Left forelimb (tissue), 1 donor: ENCODE results near the gene DNMBP.
"Not testable (repeated sequence)": the region's sequence is repeated elsewhere in the genome, so short reads cannot be mapped to it uniquely, and the experiment has no call there.

Experiments used
- DNase-seq: peaks from one replicate; pipeline ENCODE4 v3.0.0-alpha.2; 2018; ENCODE audit warnings: low spot score

DNMBP gene

DNA sequence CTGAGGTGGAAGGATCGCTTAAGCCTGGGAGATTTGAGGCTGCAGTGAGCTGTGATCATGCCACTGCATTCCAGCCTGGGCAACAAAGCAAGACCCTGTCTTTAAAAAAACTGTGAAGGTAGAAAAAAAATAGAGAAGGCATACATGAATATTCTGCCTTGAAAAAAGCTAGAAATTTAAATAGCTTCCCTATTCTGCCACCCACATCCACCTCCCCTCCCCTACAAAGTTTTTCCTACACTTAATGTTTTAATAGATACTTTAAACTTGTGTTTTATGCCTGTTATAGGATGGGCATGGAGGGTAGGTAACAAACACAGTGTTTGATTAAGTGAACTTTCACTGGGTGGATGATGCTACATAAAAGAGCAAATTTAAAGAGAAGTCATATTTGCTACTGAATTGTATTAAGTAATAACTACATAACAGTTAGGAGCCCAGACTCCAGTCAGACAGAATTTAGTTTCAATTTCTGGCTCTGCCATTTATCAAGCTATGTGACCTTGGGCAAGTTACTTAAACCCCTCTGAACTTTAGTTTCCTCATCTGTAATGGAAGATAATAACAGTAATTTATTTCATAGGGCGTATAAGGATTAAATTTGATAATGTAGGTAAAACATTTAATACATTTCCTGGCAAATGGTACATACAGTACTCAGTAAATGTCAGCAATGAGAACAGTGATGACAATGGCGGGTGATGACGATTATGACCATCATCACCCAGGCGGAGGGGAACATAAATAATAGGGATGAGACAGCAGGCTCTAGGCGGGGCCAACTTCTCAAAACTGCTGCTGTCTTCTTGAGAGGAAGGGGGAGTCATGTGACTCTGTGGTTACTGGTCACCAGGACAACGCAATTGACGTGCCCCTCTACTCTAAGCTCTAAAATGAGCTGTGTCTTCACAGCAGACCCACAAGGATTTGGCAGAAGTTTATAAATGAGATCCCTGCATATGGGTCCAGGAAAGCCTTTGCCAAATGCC lies 15.8 kb downstream of the DNMBP start:
- peak; percentile 67 for DNase-seq

GRCh38 chr10:99985637-99986036 lies 24.1 kb downstream of the DNMBP start:
- not testable (repeated sequence) for DNase-seq

- DNase-seq: no peak
Measured at GRCh38 chr10:99984211-99985034, 25.3 kb downstream of the DNMBP start.

DNA sequence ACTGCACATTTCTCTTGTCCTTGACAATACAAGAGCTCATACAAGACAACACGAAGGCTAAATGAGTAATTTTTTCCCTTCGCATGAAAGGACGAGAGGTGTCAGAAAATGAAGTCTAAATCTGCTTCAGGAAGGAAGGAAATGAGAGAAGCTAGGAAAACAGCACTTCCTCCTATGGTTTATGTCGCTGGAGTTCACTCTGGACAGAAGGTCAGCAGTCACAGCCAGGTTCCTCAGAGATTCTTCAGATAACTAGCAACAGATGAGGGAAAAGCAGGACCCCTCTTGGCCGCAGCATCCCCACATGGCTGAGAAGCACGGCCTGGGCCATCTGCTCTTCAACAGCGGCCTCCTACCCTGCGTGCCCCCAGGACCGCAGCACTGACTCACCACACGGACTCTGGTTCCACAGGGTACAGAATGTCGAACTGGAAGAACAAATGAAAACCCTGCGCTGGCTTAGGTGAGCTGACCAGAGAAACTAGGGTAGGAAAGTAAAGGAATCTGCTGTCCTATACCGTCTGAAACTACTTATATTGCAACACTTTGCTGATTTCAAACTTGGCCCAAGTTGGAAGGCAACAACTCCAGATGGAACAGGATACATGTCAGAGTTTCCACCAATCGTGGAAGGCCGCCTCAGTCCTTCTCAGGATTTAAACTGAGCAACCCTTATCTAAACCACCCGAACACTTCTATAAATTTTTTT lies 26.3 kb downstream of the DNMBP start:
- DNase-seq: peak; percentile 76

DNA sequence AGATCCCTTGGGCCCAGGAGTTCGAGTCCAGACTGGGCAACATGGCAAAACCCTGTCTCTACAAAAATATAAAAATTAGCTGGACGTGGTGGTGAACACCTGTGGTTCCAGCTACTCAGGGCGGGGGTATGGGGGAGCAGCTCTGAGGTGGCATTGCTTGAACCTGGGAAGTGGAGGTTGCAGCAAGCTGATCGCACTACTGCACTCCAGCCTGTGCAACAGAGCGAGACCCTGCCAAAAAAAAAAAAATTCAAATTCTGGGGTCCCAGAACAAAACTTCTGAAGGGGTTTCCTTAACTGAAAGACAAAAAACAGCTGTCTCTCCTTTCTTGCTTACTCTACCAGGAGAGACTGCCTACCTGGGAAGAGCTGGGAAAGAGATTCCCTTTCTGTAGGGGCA lies 27.0 kb downstream of the DNMBP start:
- no peak for DNase-seq

- no peak for DNase-seq
Measured at GRCh38 chr10:99981581-99982199, 28.1 kb downstream of the DNMBP start.

DNA sequence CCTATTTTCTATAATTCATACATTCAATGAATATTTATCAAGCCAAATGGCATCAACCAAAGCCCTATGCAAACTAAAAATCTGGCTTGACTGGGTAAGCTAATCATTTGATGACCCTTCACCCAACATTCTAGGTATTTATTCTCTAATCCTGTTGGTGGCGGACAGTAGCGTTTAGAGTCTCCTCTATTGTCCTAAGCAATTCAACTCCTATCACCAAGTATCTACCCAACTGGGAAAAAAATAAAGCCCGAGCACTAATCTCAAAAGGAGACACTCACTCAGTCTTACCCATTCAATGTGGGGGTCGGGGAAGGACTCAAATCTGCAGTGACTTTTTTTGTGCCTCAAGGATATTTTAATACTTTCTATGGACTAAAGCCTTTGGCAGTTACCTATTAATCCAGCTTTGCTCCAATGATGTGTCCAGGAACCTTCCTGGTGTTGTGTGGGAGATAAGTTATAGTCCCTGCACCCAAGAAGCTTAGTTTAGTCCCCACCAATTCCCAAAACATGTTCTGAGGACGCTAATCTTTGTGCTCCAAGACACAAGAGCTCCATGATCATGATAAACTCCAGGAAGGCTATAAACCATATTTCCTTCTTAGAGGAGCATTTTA lies 30.6 kb downstream of the DNMBP start:
- DNase-seq: no peak

GRCh38 chr10:99977916-99978315 lies 31.8 kb downstream of the DNMBP start:
- DNase-seq: no peak

GRCh38 chr10:99976886-99977665 lies 32.7 kb downstream of the DNMBP start:
- DNase-seq: no peak

- DNase-seq: no peak
Measured at GRCh38 chr10:99975942-99976809, 33.6 kb downstream of the DNMBP start.

- DNase-seq: no peak
Measured at GRCh38 chr10:99975106-99975829, 34.5 kb downstream of the DNMBP start.

DNA sequence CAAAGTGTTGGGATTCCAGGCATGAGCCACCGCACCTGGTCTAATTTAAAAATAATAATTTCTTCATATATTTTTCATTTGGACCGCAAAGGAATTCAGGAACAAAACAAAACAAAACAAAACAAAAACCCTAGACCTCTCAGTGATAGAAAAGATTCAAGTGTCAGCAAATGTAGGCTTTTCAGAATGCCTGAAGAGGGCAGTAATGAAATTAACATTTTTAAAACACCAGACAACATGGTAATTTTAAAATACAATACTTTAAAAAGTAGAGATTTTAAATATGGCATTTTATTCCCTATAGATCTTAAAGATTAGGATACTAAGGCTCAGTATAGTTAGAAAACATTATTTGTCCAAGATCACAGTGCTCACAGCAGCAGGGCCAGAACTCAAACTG lies 36.6 kb downstream of the DNMBP start:
- DNase-seq: no peak

- DNase-seq: no peak
Measured at GRCh38 chr10:99967961-99968360, 41.8 kb downstream of the DNMBP start.

DNA sequence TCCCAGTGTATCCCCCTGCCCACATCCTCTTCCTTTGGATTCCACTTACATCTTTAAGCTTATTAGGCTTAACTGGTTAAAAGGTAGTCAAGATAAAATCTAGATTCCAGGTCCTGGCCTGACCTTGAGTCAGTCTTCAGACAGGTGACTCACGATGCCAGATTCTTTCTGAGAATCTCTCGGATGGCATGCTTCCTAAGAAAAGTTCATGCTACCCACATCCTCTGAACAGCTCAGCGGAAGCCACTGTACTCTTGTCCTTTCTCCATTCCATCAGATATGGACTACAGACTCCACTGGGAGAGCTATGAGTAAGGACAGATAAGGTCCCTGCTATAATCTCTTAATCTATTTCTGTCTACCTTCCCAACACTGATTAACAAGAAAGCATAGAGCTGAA lies 43.4 kb downstream of the DNMBP start:
- DNase-seq: no peak

- DNase-seq: no peak
Measured at GRCh38 chr10:99965700-99966099, 44.0 kb downstream of the DNMBP start.

DNA sequence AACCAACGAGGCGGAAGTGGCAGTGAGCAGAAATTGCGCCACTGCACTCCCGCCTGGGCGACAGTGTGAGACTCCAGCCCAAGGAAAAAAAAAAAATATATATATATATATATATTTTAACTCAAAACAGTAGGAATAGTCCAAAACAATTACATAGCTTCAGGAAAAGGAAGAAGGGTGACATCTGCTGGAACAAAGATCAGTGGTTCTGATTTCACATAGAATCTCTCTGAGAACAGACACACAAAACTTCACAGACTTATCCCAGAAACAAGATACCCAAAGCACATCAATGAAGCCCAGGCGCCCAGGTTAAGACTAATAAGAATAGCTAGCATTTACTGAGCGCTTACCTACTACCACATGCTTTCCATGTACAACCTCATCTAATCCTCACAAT lies 45.0 kb downstream of the DNMBP start:
- DNase-seq: no peak

DNA sequence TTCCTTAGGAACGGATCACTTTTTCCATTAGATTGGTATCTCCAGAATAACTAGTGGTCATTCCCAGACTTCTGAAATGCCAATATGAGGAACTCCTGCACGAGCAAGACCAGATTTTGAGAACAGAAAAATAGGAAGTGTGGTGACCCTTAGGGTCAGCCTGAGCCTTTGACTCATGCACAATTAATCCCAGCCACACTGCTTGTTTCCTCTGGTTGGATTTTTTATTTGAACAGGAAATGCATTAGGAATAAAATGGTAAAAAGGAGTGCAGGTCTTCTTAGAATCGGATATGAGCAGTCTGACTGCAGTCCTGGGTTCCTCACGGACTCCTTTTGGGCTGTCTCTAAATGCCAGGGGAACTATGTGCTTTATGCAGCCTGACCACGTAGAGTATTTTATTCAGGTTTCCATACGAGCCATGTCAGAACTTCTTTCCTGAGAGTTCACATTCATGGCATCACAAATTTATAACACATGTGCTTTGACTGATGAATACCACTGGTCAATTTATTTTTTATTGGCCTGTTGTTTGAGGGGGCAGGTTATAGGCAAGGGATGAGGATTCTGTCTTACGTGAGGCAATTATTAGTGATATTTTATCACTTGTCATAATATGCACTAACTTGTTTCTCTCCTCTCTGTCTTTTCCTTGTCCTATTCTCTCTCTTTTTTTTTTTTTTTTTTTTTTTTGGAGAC lies 46.1 kb downstream of the DNMBP start:
- not testable (repeated sequence) for DNase-seq

- no peak for DNase-seq
Measured at GRCh38 chr10:99958806-99959205, 50.9 kb downstream of the DNMBP start.
